ENCODE results near the gene SFRP5.
A peak's percentile ranks its signal among the peaks of the same experiment; 100 is the strongest.

The SFRP5 gene

DNA sequence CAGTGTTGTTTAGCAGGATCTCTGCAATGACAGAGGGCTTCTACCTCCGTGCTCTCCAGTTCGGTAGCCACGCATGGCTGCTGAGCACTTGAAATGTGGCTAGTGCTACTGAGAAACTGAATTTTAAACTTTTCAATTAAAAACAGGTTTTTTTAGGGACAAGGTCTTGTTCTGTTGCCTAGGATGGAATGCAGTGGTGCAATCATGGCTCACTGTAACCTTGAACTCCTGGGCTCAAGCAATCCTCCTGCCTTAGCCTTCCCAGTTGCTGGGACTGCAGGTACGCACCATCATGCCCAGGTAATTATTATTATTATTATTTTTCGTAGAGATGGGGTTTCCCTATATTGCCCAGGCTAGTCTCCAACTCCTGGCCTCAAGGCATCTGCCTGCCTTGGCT, 13.4 kb upstream of the SFRP5 start:
- no peak for DNase-seq (ENCODE audit: low spot score)

GRCh38 chr10:97784200-97784810, 12.5 kb upstream of the SFRP5 start:
- no peak for DNase-seq (ENCODE audit: low spot score)

DNA sequence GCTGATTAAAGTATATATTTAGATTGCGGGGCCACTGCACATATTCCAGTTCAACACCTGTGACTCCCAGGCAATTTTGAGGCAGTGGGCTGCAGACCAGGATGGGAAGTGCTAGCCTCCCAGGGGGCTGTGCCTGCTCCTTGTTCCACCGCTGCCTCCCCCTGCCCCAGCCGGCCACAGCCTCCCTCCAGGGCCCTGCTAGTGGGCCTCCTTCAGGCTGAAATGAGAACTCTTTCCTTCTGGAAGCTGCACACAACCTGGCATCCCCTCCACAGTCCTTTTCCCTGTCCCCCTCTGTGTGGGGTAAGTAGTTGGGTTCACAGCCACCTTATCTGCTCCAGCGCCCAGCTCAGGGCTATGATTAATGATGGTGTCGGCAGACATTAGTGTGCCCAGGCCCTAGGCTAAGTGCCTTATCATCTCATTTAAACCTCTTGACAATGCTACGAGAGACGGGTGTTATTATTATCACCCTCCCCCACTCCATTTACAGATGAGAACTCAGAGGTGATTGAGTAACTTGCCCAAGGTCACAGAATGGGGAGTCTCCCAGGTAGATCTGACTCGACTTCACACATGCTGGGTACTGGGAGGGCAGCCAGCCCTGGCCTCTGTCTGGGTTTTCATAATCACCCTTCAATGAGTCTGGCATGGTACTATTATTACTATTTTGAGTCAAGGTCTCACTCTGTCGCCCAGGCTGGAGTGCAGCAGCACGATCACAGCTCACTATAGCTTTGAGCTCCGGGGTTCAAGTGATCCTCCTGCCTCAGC, 10.8 kb upstream of the SFRP5 start:
- DNase-seq (ENCODE audit: low spot score): no peak

DNA sequence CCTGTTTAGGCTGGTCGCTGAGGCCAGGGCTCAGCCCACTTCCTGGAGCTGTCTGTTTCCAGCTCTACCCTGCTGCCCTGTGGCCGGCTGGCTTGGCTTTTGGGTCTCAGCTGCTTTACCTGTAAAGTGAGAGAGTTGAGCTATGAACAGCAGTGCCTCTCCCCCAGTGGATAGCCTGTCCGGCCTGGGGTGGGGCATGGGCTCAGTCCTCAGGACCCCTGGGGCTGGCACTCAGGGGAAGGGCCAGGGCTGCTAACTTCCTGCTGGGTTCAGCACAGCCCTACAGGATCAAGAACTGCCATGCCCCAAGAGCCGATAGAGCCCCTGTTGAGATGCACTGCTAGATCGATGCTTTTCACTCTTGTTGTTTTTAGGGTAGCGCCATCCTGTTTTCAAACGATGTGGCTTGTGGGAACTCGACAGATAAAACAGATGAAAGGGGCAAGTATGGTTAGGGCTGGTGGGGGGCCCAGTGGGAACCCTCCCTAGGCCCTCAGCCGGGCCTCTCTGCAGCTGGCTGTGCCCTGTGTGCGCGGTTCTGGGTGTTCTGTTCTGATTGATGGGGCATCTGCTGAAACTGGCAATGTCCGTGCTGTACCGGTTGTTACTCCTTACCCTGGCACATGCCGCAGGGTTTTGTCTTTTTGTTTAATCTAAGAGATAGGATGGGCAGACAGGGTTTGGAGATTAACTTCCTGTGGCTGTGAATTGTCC, 10.0 kb upstream of the SFRP5 start:
- DNase-seq (ENCODE audit: low spot score): no peak

GRCh38 chr10:97780841-97781617, 9.2 kb upstream of the SFRP5 start:
- DNase-seq (ENCODE audit: low spot score): no peak

- DNase-seq (ENCODE audit: low spot score): no peak
Observed at GRCh38 chr10:97779975-97780374, 8.2 kb upstream of the SFRP5 start.

GRCh38 chr10:97779492-97779891, 7.7 kb upstream of the SFRP5 start:
- DNase-seq (ENCODE audit: low spot score): no peak

DNA sequence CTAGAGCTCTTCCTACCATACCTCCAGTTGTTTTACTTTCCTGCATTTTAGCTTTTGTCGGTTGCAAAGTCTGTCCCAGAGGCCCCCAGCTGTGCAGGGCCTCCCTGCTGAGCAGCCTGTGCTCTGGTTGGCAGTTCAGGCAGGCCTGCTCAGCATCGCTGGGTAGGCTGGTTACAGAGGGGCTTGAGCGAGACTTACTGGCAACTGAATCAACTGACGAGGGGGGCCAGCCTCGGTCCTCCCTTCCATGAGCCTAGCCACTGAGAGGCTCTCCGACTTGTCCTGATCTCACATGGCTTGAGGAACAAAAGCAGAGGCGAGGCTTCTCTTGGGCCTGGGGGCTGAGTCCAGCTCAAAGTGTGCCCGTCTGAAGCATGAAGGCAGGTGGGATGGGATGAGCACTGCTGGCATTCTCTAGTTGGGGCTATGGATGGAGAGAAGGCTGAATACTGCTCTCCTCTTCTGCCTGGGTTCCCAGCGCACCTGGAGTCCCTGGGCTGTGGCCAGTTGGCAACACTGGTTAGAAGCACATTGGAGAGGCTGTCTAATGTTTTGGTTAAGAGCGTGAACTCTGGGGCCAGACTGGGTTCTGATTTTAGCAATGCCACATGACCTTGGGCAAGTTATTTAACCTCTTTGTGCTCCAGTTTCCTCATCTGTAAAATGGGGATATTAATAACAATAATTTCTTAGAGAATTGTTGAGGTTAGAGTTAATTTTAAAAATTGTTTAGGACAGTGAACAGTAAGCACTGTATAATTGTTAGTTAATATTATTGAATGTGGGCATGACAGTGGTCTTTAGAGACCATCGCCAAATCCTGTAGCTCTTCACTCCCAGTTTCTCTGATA, 6.9 kb upstream of the SFRP5 start:
- DNase-seq (ENCODE audit: low spot score): no peak

GRCh38 chr10:97777143-97777542, 5.3 kb upstream of the SFRP5 start:
- no peak for DNase-seq (ENCODE audit: low spot score)

GRCh38 chr10:97774811-97775294, 3.1 kb upstream of the SFRP5 start:
- no peak for DNase-seq (ENCODE audit: low spot score)

DNA sequence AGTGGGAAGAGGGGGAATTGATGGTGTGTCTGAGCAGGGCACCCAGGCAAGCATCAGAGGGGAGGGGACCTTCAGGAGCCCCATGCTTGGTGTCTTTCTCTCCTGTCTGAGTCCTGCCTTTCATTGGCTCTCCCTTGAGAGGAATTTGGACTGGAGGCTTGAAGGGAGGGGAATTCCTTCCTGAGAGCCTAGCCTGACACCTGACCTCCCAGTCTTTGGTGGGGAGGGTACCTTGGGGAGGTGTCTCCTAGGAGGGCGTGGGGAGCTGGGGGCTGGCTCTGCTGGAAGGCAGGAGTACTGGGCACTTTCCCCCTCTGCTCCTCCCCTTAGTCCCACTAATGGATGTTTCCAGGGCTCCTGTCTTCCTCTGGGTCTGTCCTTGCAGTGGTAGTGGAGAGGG, 1.3 kb upstream of the SFRP5 start:
- no peak for DNase-seq (ENCODE audit: low spot score)

- peak; percentile 39 for DNase-seq (ENCODE audit: low spot score)
Observed at GRCh38 chr10:97771055-97771891, 526 bp downstream of the SFRP5 start.

GRCh38 chr10:97770255-97770654, 1.5 kb downstream of the SFRP5 start:
- DNase-seq (ENCODE audit: low spot score): no peak

GRCh38 chr10:97768322-97769315, 3.2 kb downstream of the SFRP5 start:
- DNase-seq (ENCODE audit: low spot score): no peak

DNA sequence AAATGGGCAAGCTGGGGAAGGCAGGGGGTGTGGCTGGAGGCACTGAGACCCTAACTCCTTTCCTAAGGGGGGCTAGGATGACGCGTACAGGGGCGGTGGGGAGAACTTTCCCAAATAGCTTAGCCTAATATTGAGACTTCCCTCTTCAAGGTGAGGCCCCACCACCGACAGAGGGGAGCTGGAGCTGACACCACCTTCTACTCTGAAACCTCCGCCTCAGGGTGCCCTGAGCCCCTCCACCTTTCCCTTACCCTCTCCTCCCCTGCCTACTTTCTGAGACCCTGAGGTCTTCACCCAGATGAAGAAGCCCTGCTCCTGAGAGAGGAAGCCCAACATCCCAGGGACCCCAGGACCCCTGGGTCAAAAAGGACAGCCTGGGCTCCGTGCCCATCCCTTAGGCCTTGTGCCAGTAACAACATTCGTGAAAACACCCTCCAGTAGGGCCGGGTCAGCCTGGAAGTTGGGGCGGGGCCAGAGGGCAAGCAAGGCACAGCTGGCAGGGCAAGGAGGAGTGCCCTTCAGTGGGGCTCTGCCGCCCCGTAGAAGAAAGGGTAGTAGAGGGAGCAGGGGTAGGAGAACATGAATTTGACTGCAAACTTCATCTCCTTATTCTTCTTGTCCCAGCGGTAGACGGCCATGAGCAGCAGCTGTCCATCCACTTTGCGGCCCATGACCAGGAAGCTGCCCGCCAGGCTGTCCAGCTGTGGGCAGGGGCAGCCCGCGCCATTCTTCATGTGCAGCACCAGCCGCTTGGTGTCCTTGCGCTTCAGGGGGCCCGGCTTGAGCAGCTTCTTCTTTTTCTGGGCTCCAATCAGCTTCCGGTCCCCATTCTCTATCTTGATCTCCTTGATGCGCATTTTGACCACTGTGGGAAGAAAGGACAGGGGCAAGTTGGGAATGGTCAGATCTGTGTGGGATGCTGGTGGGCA, 4.5 kb downstream of the SFRP5 start:
- DNase-seq (ENCODE audit: low spot score): no peak

GRCh38 chr10:97766106-97766810, 5.5 kb downstream of the SFRP5 start:
- no peak for DNase-seq (ENCODE audit: low spot score)

DNA sequence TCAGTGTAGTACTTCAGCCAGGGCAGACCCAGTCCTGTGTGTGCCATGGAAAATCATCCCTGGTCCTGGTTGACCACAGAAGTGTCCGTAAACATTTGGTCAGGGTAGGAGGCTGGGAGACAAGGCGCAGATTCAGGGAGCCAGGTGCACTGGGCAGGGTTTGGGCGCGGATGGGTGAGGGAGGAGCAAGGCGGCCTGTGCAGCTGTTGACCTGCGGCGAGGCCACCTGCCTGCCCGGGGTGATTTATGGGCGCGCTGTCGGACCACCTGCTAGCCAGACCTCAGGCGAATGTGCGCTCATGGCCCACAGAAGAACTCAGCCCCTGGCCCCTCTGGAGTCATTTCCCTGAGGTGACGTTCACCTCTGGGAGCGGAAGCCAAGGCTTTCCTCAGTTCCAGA, 6.6 kb downstream of the SFRP5 start:
- no peak for DNase-seq (ENCODE audit: low spot score)
